MM.1S (cell line): ENCODE measurements around the gene SPRED3.
A peak's percentile ranks its signal among the peaks of the same experiment; 100 is the strongest.

Experiments
- DNase-seq: peaks from one replicate; pipeline ENCODE4 v3.0.0-alpha.2; 2015
- H2AFZ ChIP-seq: fragments of 300-600 bp; sonication (generic); 2 replicates; pipeline ENCODE4 v1.6.0; 2016; ENCODE audit warnings: antibody characterized with exemption, low read length
- H3F3A ChIP-seq: fragments of 300-600 bp; sonication (generic); 2 replicates; pipeline ENCODE4 v1.6.1; 2016; ENCODE audit warnings: mild to moderate bottlenecking, antibody characterized with exemption, low read length, moderate library complexity, mixed read lengths; ENCODE audit not compliant: insufficient read depth
- H3K27ac ChIP-seq: fragments of 300-600 bp; sonication (generic); 2 replicates; pipeline ENCODE4 v1.5.1; 2016; ENCODE audit warnings: mild to moderate bottlenecking, low read length
- H3K27me3 ChIP-seq: fragments of 300-600 bp; sonication (generic); replicated peaks from 2 replicates; pipeline ENCODE4 v1.6.0; 2016; ENCODE audit warnings: low read length; ENCODE audit not compliant: insufficient read depth
- H3K36me3 ChIP-seq: fragments of 300-600 bp; sonication (generic); replicated peaks from 2 replicates; pipeline ENCODE4 v1.6.1; 2016; ENCODE audit warnings: mild to moderate bottlenecking, low read length, mixed read lengths; ENCODE audit not compliant: insufficient read depth
- H3K4me1 ChIP-seq: fragments of 300-600 bp; sonication (generic); 2 replicates; pipeline ENCODE4 v1.6.1; 2016; ENCODE audit warnings: low read length, mixed read lengths
- H3K4me2 ChIP-seq: fragments of 300-600 bp; sonication (generic); 2 replicates; pipeline ENCODE4 v1.6.0; 2016; ENCODE audit warnings: low read depth, low read length
- H3K4me3 ChIP-seq: fragments of 300-600 bp; sonication (generic); 2 replicates; pipeline ENCODE4 v1.5.1; 2016; ENCODE audit warnings: low read length, mixed read lengths
- H3K79me2 ChIP-seq: fragments of 300-600 bp; sonication (generic); 2 replicates; pipeline ENCODE4 v1.6.1; 2016; ENCODE audit warnings: mixed run types, low read length, mixed read lengths
- H3K9ac ChIP-seq: fragments of 300-600 bp; sonication (generic); 2 replicates; pipeline ENCODE4 v1.6.1; 2016; ENCODE audit warnings: low read length, mixed read lengths
- H3K9me2 ChIP-seq: fragments of 300-600 bp; sonication (generic); replicated peaks from 2 replicates; pipeline ENCODE4 v1.6.1; 2016; ENCODE audit warnings: mild to moderate bottlenecking, low read length, mixed read lengths; ENCODE audit not compliant: insufficient read depth
- H3K9me3 ChIP-seq: fragments of 300-600 bp; sonication (generic); replicated peaks from 2 replicates; pipeline ENCODE4 v1.6.1; 2016; ENCODE audit warnings: mild to moderate bottlenecking, low read length, mixed read lengths; ENCODE audit not compliant: insufficient read depth
- H4K20me1 ChIP-seq: fragments of 300-600 bp; sonication (generic); 2 replicates; pipeline ENCODE4 v1.6.1; 2016; ENCODE audit warnings: mild to moderate bottlenecking, low read length, moderate library complexity, mixed read lengths; ENCODE audit not compliant: insufficient read depth
- CTCF ChIP-seq: fragments of 300-600 bp; sonication (generic); IDR thresholded peaks from 2 replicates; pipeline ENCODE4 v1.5.1; 2016; ENCODE audit warnings: antibody characterized with exemption, low read length, mixed read lengths
- EZH2 ChIP-seq: fragments of 300-600 bp; sonication (generic); optimal IDR thresholded peaks from 2 replicates; pipeline ENCODE3; 2017; ENCODE audit warnings: low read depth, mild to moderate bottlenecking, antibody characterized with exemption, low read length, mixed read lengths
- EZH2phosphoT487 ChIP-seq: fragments of 300-600 bp; sonication (generic); IDR thresholded peaks from 2 replicates; pipeline ENCODE4 v1.6.1; 2018; ENCODE audit warnings: antibody characterized with exemption, low read length

The SPRED3 gene

DNA sequence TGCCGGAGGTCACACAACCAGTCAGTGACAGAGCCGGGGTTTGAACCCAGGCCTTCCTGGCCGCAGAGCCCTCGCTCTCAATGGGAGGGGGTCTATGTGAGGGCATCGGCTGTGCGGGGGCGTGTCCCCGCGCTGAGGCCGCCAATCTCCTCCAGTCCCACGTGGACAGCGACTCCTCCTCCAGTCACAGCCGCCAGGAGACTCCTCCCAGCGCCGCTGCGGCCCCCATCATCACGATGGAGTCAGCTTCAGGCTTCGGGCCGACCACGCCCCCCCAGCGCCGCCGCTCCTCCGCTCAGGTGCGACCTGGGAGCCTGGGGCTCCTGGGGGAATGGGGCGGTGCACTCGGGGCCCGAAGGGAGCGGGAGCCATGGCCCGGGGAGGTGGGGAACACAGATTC lies 6.0 kb downstream of the SPRED3 start:
- H3K27me3 ChIP-seq, result peaks cover 89% of the 10 kb centered on the region
- no peaks in the 10 kb centered on the region for H3K9me3 ChIP-seq
- H3K4me2 ChIP-seq, result peak overlapping the region; percentile 21; the same call in 1 of the 2 replicates
- DNase-seq, result no peak
- H3K4me3 ChIP-seq, result no peak overlapping the region
- H3K9ac ChIP-seq, result no peak overlapping the region
- 0 out of 2 replicates have a peak overlapping the region, but pooled peaks have one; percentile 27 for H2AFZ ChIP-seq
- H3K79me2 ChIP-seq, result no peaks in the 10 kb centered on the region
- H3K9me2 ChIP-seq, result no peaks in the 10 kb centered on the region
- H3K36me3 ChIP-seq, result no peaks in the 10 kb centered on the region
- no peak for TF ChIP-seq EZH2phosphoT487
- TF ChIP-seq CTCF, result no peak
- no peak for TF ChIP-seq EZH2
- H3K27ac ChIP-seq, result no peak overlapping the region
- H3F3A ChIP-seq, result no peaks in the 10 kb centered on the region
- no peaks in the 10 kb centered on the region for H3K4me1 ChIP-seq
- no peaks in the 10 kb centered on the region for H4K20me1 ChIP-seq

- H3K4me2 ChIP-seq, result no peak overlapping the region
- H2AFZ ChIP-seq, result no peak overlapping the region
- H3K36me3 ChIP-seq, result no peaks in the 10 kb centered on the region
- TF ChIP-seq EZH2phosphoT487, result no peak
- TF ChIP-seq CTCF, result no peak
- no peak for TF ChIP-seq EZH2
- no peaks in the 10 kb centered on the region for H3F3A ChIP-seq
- H3K9ac ChIP-seq, result no peak overlapping the region
- H3K27me3 ChIP-seq, result peaks cover 92% of the 10 kb centered on the region
- H3K79me2 ChIP-seq, result no peaks in the 10 kb centered on the region
- no peaks in the 10 kb centered on the region for H4K20me1 ChIP-seq
- no peak overlapping the region for H3K27ac ChIP-seq
- no peak for DNase-seq
- no peaks in the 10 kb centered on the region for H3K9me2 ChIP-seq
- no peaks in the 10 kb centered on the region for H3K4me1 ChIP-seq
- no peak overlapping the region for H3K4me3 ChIP-seq
- no peaks in the 10 kb centered on the region for H3K9me3 ChIP-seq
Measured at GRCh38 chr19:38395381-38396114, 7.1 kb downstream of the SPRED3 start.

- Histone ChIP-seq H3F3A (no peaks in the 10 kb centered on the region), H3K9me2 (no peaks in the 10 kb centered on the region), H4K20me1 (no peaks in the 10 kb centered on the region), H3K4me1 (no peaks in the 10 kb centered on the region), H3K36me3 (no peaks in the 10 kb centered on the region), H3K79me2 (no peaks in the 10 kb centered on the region), H3K27ac (no peak overlapping the region), H3K27me3 (peaks cover 66% of the 10 kb centered on the region), H3K4me2 (no peak overlapping the region), H3K9ac (no peak overlapping the region), H2AFZ (no peak overlapping the region), H3K4me3 (no peak overlapping the region), H3K9me3 (no peaks in the 10 kb centered on the region)
- DNase-seq, result no peak
- no peak for TF ChIP-seq EZH2phosphoT487
- no peak for TF ChIP-seq CTCF
- no peak for TF ChIP-seq EZH2
Measured at GRCh38 chr19:38399081-38399480, 10.6 kb downstream of the SPRED3 start.
